Islet of Langerhans (tissue), 1 donor: ENCODE results near the gene SRD5A3.

ENCODE experiments used
- FAIRE-seq: peaks from one replicate; lab custom pipeline; 2011; peaks lifted over from hg19 to GRCh38; lab: Jason Lieb, UNC

The SRD5A3 gene

GRCh38 chr4:55345980-55346850 is at the start of gene SRD5A3:
SRD5A3 (plus strand) TSS chr4:55346242; CDS start chr4:55346337, 95 bp downstream.
- no peak for FAIRE-seq

DNA sequence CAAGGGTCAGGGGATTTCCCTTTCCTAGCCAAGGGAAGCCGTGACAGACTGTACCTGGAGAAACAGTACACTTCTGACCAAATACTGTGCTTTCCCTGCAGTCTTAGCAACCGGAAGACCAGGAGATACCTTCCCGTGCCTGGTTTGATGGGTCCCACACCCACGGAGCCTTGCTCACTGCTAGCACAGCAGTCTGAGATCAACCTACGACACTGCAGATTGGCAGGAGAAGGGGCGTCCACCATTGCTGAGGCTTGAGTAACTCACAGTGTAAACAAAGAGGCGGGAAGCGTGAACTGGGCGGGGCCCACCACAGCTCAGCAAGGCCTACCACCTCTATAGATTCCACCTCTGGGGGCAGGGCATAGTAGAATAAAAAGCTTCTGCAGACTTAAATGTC is 48.7 kb upstream of the SRD5A3 start:
- FAIRE-seq: no peak

- no peak for FAIRE-seq
Measured at GRCh38 chr4:55303760-55304165, 42.3 kb upstream of the SRD5A3 start.

- FAIRE-seq: no peak
Measured at GRCh38 chr4:55304303-55304702, 41.7 kb upstream of the SRD5A3 start.

GRCh38 chr4:55308071-55308470 is 38.0 kb upstream of the SRD5A3 start:
- FAIRE-seq: no peak

- FAIRE-seq: no peak
Measured at GRCh38 chr4:55311792-55312488, 34.1 kb upstream of the SRD5A3 start.

- FAIRE-seq: no peak
Measured at GRCh38 chr4:55312489-55313101, 33.4 kb upstream of the SRD5A3 start.

- FAIRE-seq: no peak
Measured at GRCh38 chr4:55314141-55314820, 31.8 kb upstream of the SRD5A3 start.

GRCh38 chr4:55318175-55319129 is 27.6 kb upstream of the SRD5A3 start:
- FAIRE-seq: no peak

DNA sequence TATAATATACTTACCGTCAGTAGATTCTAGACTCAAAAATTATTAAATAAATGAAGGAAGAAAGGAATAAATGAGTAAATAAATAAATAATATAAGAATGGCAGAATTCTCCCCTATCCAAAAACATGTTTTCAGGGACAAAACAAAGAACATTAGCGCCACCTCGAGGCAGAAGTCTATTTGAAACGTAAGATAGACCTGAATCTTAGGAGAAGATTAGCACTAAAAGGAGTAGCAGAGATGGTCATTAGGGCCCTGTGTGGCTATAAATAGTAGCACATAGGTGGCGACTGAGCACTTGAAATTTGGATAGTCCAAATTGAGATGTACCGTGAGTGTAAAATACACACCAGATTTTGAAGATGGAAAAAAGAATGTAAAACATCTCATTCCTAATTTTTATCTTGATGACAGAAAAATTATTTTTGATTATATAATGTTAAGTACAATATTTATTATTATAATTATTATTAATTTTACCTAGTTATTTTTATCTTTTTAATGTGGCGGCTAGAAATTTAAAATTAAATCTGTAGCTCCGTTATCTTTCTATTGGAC is 24.3 kb upstream of the SRD5A3 start:
- no peak for FAIRE-seq

DNA sequence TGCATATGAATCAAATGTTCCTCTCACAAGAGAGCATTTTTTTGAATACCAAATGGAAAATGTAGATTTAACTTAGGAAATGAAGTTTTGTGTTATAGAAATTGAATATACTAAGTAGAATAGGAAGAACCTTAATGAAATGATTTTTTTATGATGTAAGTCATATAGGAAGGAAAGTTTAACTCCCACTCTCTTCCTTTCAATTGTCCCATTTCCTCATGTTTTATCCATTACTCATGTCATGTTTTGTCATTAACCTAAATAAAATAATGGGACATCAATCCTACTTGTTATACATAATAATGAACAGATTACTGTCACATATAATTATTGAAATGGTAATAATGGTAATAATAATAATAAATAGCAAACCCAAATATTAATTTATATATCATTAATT is 22.7 kb upstream of the SRD5A3 start:
- FAIRE-seq: no peak

GRCh38 chr4:55326629-55327028 is 19.4 kb upstream of the SRD5A3 start:
- FAIRE-seq: no peak

DNA sequence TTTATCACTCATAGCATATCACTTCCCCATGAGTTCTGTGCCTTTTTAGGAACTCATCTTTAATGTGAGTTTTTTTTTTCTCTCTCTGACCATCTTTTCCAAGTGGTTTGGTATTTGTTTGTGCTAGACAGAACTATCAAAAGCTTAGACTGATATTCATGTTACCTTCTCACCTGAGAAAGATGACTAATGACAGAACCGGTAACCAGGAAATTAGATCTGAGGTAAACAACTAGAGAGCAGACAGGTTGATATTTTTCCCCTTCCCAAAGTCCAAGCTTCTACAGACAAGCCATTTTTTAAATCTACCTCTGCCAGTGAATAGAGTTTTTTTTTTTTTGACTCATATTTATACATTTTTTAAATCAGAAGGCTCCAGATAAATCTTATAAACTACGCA is 17.0 kb upstream of the SRD5A3 start:
- no peak for FAIRE-seq

- FAIRE-seq: no peak
Measured at GRCh38 chr4:55330241-55330640, 15.8 kb upstream of the SRD5A3 start.

DNA sequence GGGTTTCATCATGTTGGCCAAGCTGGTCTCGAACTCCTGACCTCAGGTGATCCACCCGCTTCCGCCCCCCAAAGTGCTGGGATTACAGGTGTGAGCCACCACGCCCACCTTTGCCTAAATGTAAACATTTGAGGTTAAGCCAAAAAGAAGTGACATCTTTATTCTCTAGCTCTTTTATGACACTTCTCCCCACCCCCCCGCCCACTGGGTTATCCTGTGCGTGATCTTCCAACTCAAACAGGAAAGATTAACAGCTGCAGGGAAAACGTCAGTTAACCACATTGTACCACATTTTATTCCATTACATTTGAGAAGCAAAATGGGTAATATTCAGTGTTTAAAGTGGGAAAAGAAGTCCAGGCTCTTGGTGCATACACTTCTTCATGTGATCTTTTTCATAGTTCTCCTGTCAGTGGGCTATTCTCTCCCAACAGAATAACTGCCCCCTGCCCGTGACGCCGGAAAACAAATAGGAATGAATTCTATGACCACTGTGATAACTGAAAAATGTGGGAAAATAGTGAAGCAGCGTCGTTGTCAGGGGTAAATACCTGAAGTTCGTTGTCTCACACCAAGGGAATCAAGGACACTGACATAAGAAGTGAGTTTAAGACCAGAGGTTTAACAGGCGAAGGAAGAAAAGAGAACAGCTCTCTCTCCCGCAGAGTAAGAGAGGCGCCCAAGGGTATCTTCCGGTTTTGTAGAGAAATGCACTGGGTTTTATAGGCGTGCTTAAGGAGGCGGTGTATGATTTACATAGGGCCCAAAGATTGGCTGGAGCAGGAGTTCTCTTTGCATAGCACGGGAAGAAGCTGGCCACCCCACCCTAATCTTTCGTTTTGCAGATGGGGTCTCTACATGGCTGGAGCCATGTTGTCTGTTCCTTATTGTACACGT is 9.7 kb upstream of the SRD5A3 start:
- no peak for FAIRE-seq

DNA sequence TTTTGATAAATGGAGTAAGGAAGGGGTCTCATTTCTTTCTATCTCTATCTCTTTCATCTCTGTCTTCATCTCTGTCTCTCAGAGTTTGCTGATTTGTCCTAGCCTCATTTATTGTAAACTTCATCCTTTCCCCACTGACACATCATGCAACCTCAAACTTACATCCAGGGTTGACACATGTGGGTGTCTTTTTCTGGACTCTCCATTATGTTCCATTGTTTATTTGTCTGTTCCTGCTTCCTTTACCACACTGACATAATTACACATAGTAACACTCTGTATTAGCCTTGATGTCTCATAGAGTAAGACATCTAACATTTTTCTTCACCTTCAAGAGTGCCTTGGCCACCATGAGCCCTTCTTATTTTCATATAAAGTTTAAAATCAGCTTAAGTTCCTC is 8.1 kb upstream of the SRD5A3 start:
- FAIRE-seq: no peak

GRCh38 chr4:55338486-55338885 is 7.6 kb upstream of the SRD5A3 start:
- no peak for FAIRE-seq

- FAIRE-seq: no peak
Measured at GRCh38 chr4:55340266-55340665, 5.8 kb upstream of the SRD5A3 start.

- FAIRE-seq: no peak
Measured at GRCh38 chr4:55343887-55344286, 2.2 kb upstream of the SRD5A3 start.

- no peak for FAIRE-seq
Measured at GRCh38 chr4:55345054-55345453, 988 bp upstream of the SRD5A3 start.
